Mucosa of descending colon (tissue), 3 donors: ENCODE results near the gene MYLK. TPM values are rescaled to one million over a fixed set of nuclear protein-coding genes. Genes with fewer than 3 reads are reported as not detected.
A peak's percentile ranks its signal among the peaks of the same experiment; 100 is the strongest.

Experiments
- ATAC-seq: fragments of 200-7000 bp; cut with Tn5 transposase; one replicate; pipeline ENCODE4 v1.9.1; 2020; ENCODE audit warnings: mild to moderate bottlenecking, moderate library complexity
- DNase-seq, 3 donors: peaks; one replicate each; pipeline ENCODE4 v3.0.0-alpha.2; 2020
- H3K36me3 ChIP-seq: fragments of 200-600 bp; one replicate; pipeline ENCODE4 v1.8.0; 2021; ENCODE audit warnings: low read depth, mild to moderate bottlenecking
- H3K4me1 ChIP-seq: fragments of 200-600 bp; one replicate; pipeline ENCODE4 v1.8.0; 2021; ENCODE audit warnings: low read depth, mild to moderate bottlenecking
- H3K4me3 ChIP-seq: fragments of 200-600 bp; one replicate; pipeline ENCODE4 v1.8.0; 2021; ENCODE audit warnings: mild to moderate bottlenecking
- H3K9me3 ChIP-seq: fragments of 200-600 bp; one replicate; pipeline ENCODE4 v1.8.0; 2021; ENCODE audit warnings: mild to moderate bottlenecking
- intact Hi-C, 2 donors: fragments of 100-400 bp; cut with DNase I in 1 of 2; cut with micrococcal nuclease in 1 of 2; formaldehyde crosslinking; loops; one replicate each; pipeline versions ENCODE4 v1.11.0 to v1.11.1; 2022; cut with DNase I, micrococcal nuclease
- total RNA-seq, 3 donors: library from RNA; stranded (reverse); fragmentation: NEBNext Ultra II Directional in 2 of 3; extraction: Animal tissue kit (Norgen Biotek cat#: 25700) in 2 of 3; gene quantifications; one replicate each; pipeline versions ENCODE4 v1.2.1 to v1.2.4, GENCODE V29; 2021 to 2023
- TF ChIP-seq, protein P1 (sequence below): fragments of 200-600 bp; IDR thresholded peaks from one replicate; pipeline ENCODE4 v1.8.0; 2022; ENCODE audit warnings: antibody characterized with exemption, mild to moderate bottlenecking
- donor health status: DM: no; HTN: no; CAD: no; lungs with moderate emphysema.
- donor health status: DM: no; HTN: no; CAD: no.
- donor health status: DM: no; HTN: yes; CAD: no.

MYLK gene
- total RNA-seq, 3 donors from 2014 or later = 157 to 1,614 (median 175) TPM

DNA sequence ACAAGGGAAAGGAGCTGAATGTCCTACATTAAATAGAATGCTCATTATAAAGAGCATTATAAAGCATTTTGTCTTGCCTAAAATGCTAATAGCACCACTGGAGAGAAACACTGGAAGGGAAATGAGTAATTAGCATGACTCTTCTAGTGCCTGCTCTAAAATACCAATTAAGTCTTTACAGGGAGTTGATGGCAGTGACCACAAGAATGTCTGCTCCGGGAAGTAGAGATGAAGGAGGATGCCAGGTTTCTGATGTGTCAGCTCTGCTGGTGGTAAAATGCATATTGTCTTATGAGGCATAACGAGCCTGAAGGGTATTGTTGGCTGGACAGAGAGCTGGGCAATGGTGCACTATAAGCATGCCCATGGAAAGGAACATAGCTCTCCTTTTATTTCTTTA, 49.5 kb downstream of the MYLK start:
- DNase-seq (no peak), ATAC-seq (no peak)
- no peaks in the 10 kb centered on the region for H3K4me1 ChIP-seq
- TF ChIP-seq, protein P1, sequence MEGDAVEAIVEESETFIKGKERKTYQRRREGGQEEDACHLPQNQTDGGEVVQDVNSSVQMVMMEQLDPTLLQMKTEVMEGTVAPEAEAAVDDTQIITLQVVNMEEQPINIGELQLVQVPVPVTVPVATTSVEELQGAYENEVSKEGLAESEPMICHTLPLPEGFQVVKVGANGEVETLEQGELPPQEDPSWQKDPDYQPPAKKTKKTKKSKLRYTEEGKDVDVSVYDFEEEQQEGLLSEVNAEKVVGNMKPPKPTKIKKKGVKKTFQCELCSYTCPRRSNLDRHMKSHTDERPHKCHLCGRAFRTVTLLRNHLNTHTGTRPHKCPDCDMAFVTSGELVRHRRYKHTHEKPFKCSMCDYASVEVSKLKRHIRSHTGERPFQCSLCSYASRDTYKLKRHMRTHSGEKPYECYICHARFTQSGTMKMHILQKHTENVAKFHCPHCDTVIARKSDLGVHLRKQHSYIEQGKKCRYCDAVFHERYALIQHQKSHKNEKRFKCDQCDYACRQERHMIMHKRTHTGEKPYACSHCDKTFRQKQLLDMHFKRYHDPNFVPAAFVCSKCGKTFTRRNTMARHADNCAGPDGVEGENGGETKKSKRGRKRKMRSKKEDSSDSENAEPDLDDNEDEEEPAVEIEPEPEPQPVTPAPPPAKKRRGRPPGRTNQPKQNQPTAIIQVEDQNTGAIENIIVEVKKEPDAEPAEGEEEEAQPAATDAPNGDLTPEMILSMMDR = no peak
- no peaks in the 10 kb centered on the region for H3K36me3 ChIP-seq
- no peaks in the 10 kb centered on the region for H3K9me3 ChIP-seq
- intact Hi-C loops = no loop called here
- no peak overlapping the region for H3K4me3 ChIP-seq

DNA sequence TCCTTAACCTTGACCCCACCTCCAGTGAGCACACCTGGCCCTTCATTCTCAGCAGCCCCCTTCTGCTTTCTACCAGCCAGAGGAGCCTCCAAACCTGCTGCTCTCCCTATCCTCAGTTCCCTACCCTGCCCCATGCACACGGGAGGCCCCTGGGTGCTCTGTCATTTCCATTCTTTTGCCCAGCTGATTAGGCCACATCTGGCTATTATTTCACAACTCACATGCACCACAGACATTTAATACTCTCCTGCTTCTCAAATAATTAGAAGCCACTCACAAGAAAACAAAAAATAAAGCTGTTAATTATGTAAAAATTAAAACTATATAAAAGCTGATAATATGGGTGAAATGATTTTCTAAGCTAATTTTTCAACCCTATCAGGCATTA, 50.7 kb downstream of the MYLK start:
- peaks cover 3% of the 10 kb centered on the region for H3K9me3 ChIP-seq
- H3K4me3 ChIP-seq = no peak overlapping the region
- ATAC-seq (no peak), DNase-seq (no peak)
- H3K4me1 ChIP-seq = no peaks in the 10 kb centered on the region
- H3K36me3 ChIP-seq = no peaks in the 10 kb centered on the region
- TF ChIP-seq, protein P1 = no peak
- intact Hi-C loops = no loop called here

DNA sequence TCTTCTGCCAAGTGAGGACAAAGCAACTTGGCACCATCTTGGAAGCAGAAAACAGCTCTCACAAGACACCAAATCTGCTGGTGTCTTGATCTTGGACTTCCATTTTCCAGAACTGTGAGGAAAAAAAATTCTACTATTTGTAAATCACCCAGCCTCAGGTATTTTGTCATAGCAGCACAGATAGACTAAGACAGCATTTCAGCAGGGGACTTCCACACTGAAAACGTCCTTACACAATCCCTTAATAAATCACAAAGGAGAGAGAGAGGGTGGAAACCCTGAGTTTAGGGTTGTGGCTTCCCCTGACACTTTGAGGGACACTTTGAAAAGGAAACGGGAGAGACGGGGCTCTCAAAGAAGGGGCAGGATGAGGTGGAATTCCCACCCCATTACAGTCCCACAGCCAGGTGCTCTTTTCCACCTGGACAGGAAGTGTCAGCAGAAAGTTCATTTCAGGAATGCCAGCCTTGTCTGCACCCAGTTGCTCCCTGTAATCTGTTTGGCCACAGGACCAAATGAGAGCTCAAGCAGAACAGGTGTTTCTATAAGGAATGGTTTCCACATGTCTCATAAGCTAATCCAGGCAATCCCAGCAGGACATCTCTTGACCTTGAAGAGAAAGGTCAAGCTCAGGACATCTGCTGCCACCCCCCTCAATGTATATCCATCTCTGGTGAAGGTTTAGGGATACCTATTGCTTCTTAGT, 51.3 kb downstream of the MYLK start:
- Histone ChIP-seq H3K9me3 (peaks cover 9% of the 10 kb centered on the region), H3K4me3 (no peak overlapping the region), H3K4me1 (no peaks in the 10 kb centered on the region), H3K36me3 (no peaks in the 10 kb centered on the region)
- TF ChIP-seq, protein P1 = no peak
- ATAC-seq = no peak
- intact Hi-C loops = no loop called here
- no peak for DNase-seq

DNA sequence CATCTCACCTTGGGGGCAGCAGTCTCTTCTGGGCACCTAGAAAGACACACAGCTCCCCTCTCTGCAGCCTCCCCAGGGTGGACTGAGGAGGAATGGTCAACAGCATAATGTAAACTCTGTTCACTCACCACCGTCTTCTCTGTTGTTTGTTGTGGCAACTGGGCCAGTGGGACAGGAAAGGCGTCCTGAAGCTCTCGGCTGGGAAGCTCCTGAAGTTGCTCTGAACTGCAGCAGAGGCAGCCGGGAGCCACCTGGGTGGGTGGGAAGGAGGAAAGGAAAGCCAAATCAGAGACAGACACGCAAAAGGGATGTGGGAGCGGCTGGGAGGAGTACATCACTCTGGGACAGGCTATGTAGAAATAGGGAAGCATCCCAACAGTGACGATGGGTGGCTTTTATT, 52.7 kb downstream of the MYLK start:
- ATAC-seq = no peak
- intact Hi-C loops = no loop called here
- H3K36me3 ChIP-seq = no peaks in the 10 kb centered on the region
- peaks cover 22% of the 10 kb centered on the region for H3K9me3 ChIP-seq
- DNase-seq = no peak
- H3K4me1 ChIP-seq = no peaks in the 10 kb centered on the region
- no peak overlapping the region for H3K4me3 ChIP-seq
- TF ChIP-seq, protein P1 = no peak

DNA sequence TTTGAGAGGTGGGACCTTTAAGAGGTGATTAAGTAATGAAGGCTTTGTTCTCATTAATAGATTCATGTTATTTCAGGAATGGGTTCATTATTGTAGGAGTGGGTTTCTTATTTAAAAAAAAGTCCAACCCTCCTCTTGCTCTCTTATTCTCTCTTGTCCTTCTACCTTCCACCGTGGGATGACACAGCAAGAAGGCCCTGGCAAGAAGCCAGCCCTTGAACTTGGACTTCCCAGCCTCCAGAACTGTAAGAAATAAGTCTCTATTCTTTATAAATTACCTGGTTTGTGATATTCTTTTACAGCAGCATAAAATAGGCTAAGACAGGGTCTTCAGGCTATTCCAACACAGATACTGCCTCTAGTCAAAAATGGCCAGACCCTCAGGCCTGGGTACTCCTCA, 62.2 kb downstream of the MYLK start:
- H3K36me3 ChIP-seq = no peaks in the 10 kb centered on the region
- TF ChIP-seq, protein P1 = no peak
- no peaks in the 10 kb centered on the region for H3K4me1 ChIP-seq
- DNase-seq = no peak
- no peak overlapping the region for H3K4me3 ChIP-seq
- intact Hi-C loops = no loop called here
- ATAC-seq = no peak
- peaks cover 10% of the 10 kb centered on the region for H3K9me3 ChIP-seq

DNA sequence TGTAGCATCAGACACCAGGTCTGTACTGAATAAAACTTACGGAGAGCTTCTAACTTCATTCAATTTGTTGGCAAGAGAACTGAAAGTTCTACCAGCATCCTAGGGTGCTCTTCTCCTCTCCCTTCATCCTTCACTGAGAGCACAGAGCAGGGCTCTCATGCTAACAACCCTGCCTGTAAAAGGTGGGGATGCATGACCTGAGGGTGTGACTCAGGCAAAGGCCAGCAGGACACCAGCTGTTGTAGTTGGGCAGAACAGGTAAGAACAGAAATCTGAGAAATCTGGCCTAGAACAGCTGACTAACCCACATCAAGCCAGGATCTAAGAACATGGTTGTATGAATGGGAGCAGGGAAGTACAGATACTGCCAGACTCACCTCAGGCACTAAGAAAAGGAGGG, 64.2 kb downstream of the MYLK start:
- no peaks in the 10 kb centered on the region for H3K9me3 ChIP-seq
- ATAC-seq (peak; percentile 50), DNase-seq (no peak)
- TF ChIP-seq, protein P1 = no peak
- no peaks in the 10 kb centered on the region for H3K4me1 ChIP-seq
- intact Hi-C loops = no loop called here
- H3K36me3 ChIP-seq = no peaks in the 10 kb centered on the region
- no peak overlapping the region for H3K4me3 ChIP-seq
